Measurements from ENCODE around the gene POU6F1.

- no peak for TF ChIP-seq EZH2 (optimal IDR thresholded peaks at IDR 0.05; ENCODE audit: low read depth, low read length)
- TF ChIP-seq, protein P1, sequence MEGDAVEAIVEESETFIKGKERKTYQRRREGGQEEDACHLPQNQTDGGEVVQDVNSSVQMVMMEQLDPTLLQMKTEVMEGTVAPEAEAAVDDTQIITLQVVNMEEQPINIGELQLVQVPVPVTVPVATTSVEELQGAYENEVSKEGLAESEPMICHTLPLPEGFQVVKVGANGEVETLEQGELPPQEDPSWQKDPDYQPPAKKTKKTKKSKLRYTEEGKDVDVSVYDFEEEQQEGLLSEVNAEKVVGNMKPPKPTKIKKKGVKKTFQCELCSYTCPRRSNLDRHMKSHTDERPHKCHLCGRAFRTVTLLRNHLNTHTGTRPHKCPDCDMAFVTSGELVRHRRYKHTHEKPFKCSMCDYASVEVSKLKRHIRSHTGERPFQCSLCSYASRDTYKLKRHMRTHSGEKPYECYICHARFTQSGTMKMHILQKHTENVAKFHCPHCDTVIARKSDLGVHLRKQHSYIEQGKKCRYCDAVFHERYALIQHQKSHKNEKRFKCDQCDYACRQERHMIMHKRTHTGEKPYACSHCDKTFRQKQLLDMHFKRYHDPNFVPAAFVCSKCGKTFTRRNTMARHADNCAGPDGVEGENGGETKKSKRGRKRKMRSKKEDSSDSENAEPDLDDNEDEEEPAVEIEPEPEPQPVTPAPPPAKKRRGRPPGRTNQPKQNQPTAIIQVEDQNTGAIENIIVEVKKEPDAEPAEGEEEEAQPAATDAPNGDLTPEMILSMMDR (IDR thresholded peaks at IDR 0.05; ENCODE audit: low read length): no peak
These were observed 1.5 kb upstream of the POU6F1 start for GRCh38 chr12:51219322-51219721.

All from MM.1S (cell line).